HG03139 (cell line): ENCODE results near the gene KLHL10.

ENCODE experiments used
- ATAC-seq: cut with Tn5 transposase; IDR thresholded peaks from one replicate; pipeline ENCODE4 v1.9.1; 2021; ENCODE audit not compliant: unreplicated experiment

Gene KLHL10

DNA sequence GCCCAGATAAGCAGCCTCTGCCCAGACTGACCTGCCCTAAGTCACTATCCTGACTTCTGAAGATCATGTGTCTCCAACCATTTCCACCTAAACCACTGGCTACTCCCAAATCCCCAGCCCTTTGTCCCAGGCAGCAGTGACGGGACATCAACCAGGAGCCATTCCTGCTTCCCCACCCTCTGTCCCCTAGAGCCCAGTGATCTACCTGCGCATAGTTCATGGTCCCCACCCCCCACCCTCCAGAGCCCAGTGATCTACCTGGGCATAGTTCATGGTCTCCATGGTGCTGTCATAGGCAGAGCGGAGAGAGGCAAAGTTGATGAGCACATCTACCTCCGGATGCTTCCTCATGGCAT, 54.4 kb downstream of the KLHL10 start:
- ATAC-seq: no peak

DNA sequence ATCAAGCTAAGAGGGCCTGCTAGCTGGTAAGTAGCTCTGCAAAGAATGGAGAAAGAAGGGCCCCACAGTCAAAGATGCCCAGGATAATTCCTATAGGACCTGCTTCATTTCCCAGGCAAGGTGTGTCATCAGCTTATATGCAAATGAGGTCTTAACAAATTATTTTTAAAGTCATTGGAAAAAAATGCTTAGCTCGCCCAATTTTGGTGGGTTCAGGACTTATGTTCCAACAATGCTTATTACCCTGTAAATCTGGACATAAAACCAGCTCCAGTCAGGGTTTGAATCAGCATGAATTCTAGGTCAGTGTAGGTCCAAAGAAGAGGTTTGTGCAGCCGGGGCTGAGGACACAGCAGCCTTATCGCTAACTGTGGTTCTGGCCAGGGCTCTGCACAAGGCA, 55.8 kb downstream of the KLHL10 start:
- no peak for ATAC-seq

DNA sequence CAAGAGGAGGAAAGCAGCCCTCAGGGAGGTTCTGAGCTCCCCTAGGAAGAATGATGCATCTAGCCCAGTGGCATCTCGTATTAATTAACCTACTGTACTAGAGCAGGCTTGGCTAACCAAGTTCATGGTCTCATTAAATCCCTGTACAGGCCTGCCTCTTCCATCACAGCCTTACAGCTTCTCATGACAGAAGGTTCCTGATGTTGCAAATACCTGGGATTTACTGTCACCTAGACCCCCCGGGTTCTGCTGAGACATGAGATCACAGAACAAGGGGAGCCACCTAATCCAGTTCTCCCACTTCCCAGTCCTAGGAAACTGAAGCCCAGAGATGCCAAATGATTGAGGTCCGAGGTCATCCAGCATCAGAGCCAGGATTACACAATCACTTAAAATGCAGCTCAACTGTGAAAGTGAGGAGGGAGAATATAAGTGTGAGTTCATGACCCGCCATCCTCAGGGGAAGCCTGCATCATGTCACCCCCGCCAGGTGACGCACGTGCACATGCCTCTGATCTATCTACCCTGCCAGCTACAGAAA, 57.2 kb downstream of the KLHL10 start:
- ATAC-seq: no peak

DNA sequence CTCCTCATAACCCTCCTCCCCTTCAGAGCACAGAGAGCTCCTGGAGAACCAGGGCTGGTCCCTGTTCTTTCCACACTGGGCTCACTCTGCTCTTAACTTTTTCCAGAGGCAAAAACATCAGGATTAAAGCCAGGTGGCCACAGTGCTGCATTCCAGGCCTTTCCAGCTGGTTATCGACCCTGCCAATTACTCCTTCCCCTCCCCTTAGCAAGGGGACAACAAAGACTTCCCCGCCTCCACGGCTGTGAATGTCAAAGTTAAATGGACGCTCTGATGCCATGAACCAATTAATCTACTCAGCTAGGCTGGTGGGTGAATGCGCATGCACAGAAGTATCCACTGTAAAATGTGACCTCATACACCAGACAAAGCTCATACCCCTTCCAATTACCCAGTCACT, 58.0 kb downstream of the KLHL10 start:
- ATAC-seq: no peak

DNA sequence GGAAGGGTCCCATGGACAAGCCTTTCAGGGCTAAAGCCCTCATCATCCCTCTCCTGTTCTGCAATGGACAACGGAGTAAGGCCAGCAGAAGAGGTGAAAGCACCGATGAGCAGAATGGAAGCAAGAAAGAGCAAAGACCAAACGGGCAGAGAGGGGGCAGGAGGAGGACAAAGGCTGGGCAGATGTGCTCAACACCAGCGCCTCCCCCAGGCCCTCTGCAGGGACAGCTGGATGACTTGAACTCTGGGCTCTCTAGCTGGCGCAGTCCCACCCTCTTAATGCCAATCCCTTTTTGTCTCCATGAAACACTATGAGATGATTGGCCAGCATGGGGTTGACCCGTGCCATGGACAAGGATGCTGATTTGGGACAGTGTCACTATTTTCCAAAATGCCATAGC, 59.1 kb downstream of the KLHL10 start:
- no peak for ATAC-seq
